ENCODE data around the gene GCLC.
"Not testable (repeated sequence)": the region's sequence is repeated elsewhere in the genome, so short reads cannot be mapped to it uniquely, and the experiment has no call there.

The GCLC gene

GRCh38 chr6:53556986-53557715, 12.2 kb upstream of the GCLC start:
- DNase-seq (ENCODE audit: low spot score), result no peak

- DNase-seq (ENCODE audit: low spot score), result not testable (repeated sequence)
Measured at GRCh38 chr6:53553600-53553999, 8.7 kb upstream of the GCLC start.

- DNase-seq (ENCODE audit: low spot score), result not testable (repeated sequence)
Measured at GRCh38 chr6:53551681-53552080, 6.8 kb upstream of the GCLC start.

- peak; percentile 97 for DNase-seq (ENCODE audit: low spot score)
Measured at GRCh38 chr6:53547811-53548496, 3.1 kb upstream of the GCLC start.

GRCh38 chr6:53547166-53547810, 2.4 kb upstream of the GCLC start:
- no peak for DNase-seq (ENCODE audit: low spot score)

- peak; percentile 24 for DNase-seq (ENCODE audit: low spot score)
Measured at GRCh38 chr6:53546281-53546680, 1.4 kb upstream of the GCLC start.

GRCh38 chr6:53544217-53544469, 758 bp downstream of the GCLC start:
- DNase-seq (ENCODE audit: low spot score), result peak; percentile 45

GRCh38 chr6:53543359-53544216, 1.3 kb downstream of the GCLC start:
- no peak for DNase-seq (ENCODE audit: low spot score)

- no peak for DNase-seq (ENCODE audit: low spot score)
Measured at GRCh38 chr6:53541900-53542299, 3.0 kb downstream of the GCLC start.

- DNase-seq (ENCODE audit: low spot score), result no peak
Measured at GRCh38 chr6:53540129-53540692, 4.7 kb downstream of the GCLC start.

GRCh38 chr6:53539561-53539960, 5.3 kb downstream of the GCLC start:
- DNase-seq (ENCODE audit: low spot score), result no peak

- DNase-seq (ENCODE audit: low spot score), result no peak
Measured at GRCh38 chr6:53536561-53536960, 8.3 kb downstream of the GCLC start.

GRCh38 chr6:53532942-53533341, 12.0 kb downstream of the GCLC start:
- no peak for DNase-seq (ENCODE audit: low spot score)

- no peak for DNase-seq (ENCODE audit: low spot score)
Measured at GRCh38 chr6:53532061-53532797, 12.7 kb downstream of the GCLC start.

GRCh38 chr6:53530780-53531386, 14.0 kb downstream of the GCLC start:
- DNase-seq (ENCODE audit: low spot score), result no peak

- DNase-seq (ENCODE audit: low spot score), result peak; percentile 74
Measured at GRCh38 chr6:53530346-53530745, 14.6 kb downstream of the GCLC start.

- DNase-seq (ENCODE audit: low spot score), result peak; percentile 29
Measured at GRCh38 chr6:53529324-53530036, 15.4 kb downstream of the GCLC start.

GRCh38 chr6:53528107-53528506, 16.8 kb downstream of the GCLC start:
- no peak for DNase-seq (ENCODE audit: low spot score)

- no peak for DNase-seq (ENCODE audit: low spot score)
Measured at GRCh38 chr6:53527249-53527765, 17.6 kb downstream of the GCLC start.

GRCh38 chr6:53526000-53526399, 18.9 kb downstream of the GCLC start:
- no peak for DNase-seq (ENCODE audit: low spot score)
